ENCODE results near the gene ZFYVE19.

The ZFYVE19 gene

DNA sequence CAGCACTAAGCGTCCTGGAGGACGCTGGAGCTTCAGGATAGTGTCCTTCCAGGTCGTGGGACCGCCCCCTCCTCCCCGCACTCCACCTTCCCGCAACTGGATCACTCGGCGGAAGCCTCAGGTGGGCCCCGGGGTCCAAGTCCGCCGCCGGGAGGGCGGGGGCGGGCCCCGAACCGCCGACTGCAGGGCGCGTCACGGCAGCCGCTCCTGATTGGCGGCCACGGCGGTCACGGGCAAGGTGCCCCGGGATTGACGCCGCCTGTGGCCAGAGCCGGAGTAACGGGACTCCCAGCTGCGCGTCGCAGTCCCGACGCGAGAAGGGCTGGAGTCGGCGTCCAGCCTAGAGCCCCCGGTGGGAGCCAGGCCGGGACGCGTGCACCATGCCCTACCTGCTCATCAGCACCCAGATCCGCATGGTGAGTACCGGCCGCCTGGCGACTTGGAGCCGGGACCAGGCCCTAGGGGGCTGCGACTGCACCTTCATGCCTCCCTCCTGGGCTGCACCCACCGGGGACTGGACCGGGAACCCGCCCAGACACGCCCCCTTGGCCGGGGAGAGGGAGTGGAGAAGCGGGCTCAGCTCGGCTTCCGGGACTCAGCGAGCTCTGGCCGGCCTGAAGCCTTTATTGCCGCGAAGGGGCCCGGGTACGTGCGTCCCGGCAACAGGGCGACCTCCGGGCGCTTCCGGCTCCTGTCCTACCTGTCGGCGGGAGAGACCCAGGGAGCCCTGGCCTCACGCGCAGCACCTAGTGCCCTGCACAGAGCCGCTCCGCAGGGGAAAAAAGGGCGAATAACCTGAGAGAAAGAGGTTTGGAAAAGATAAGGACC is 42.9 kb upstream of the ZFYVE19 start, which contains the start of gene GCHFR:
TSS of gene GCHFR (plus strand) at position 268 of the 828 bp plus-strand sequence. CDS start at position 381, 113 bp downstream.
- TF ChIP-seq CTCF (IDR thresholded peaks at IDR 0.05; ENCODE audit: low read length) (peak; percentile 27), EZH2 (optimal IDR thresholded peaks at IDR 0.05; ENCODE audit: low read depth, low read length) (no peak)
- H3K27me3 ChIP-seq (replicated peaks; ENCODE audit: insufficient read depth, low read length), result no peaks in the 10 kb centered on the region
- H3K4me2 ChIP-seq (ENCODE audit: low read depth, low read length), result peak within 1 kb of the TSS; percentile 78
- H4K20me1 ChIP-seq (ENCODE audit: insufficient read depth, low read length), result no peaks in the 10 kb centered on the region
- peaks cover 22% of the 10 kb centered on the region for H3K4me1 ChIP-seq (ENCODE audit: low read length)
- H3K9ac ChIP-seq (ENCODE audit: low read length), result peak within 1 kb of the TSS; percentile 41; the same call in 1 of the 2 replicates
- H3K9me2 ChIP-seq (replicated peaks; ENCODE audit: insufficient read depth, low read length), result no peaks in the 10 kb centered on the region
- H3K79me2 ChIP-seq (ENCODE audit: low read length), result no peaks in the 10 kb centered on the region
- H3K4me3 ChIP-seq (ENCODE audit: low read length), result peak within 1 kb of the TSS; percentile 70
- H3K9me3 ChIP-seq (replicated peaks; ENCODE audit: insufficient read depth, low read length), result no peaks in the 10 kb centered on the region
- no peak within 1 kb of the TSS for H3K27ac ChIP-seq (ENCODE audit: low read length)
- peak within 1 kb of the TSS; percentile 88 for H2AFZ ChIP-seq (ENCODE audit: low read length)
- H3K36me3 ChIP-seq (replicated peaks; ENCODE audit: insufficient read depth, low read length), result no peaks in the 10 kb centered on the region
- peaks cover 19% of the 10 kb centered on the region for H3F3A ChIP-seq (ENCODE audit: insufficient read depth, low read length)
- peak; percentile 71 for DNase-seq

- no peaks in the 10 kb centered on the region for H3K9me3 ChIP-seq (replicated peaks; ENCODE audit: insufficient read depth, low read length)
- no peak for DNase-seq
- peak overlapping the region; percentile 78 for H3K4me2 ChIP-seq (ENCODE audit: low read depth, low read length)
- H2AFZ ChIP-seq (ENCODE audit: low read length), result peak overlapping the region; percentile 88
- H4K20me1 ChIP-seq (ENCODE audit: insufficient read depth, low read length), result no peaks in the 10 kb centered on the region
- no peaks in the 10 kb centered on the region for H3K9me2 ChIP-seq (replicated peaks; ENCODE audit: insufficient read depth, low read length)
- H3K4me3 ChIP-seq (ENCODE audit: low read length), result peak overlapping the region; percentile 70
- peaks cover 19% of the 10 kb centered on the region for H3F3A ChIP-seq (ENCODE audit: insufficient read depth, low read length)
- no peaks in the 10 kb centered on the region for H3K79me2 ChIP-seq (ENCODE audit: low read length)
- peaks cover 22% of the 10 kb centered on the region for H3K4me1 ChIP-seq (ENCODE audit: low read length)
- TF ChIP-seq EZH2phosphoT487 (IDR thresholded peaks at IDR 0.05; ENCODE audit: low read length) (no peak), EZH2 (optimal IDR thresholded peaks at IDR 0.05; ENCODE audit: low read depth, low read length) (no peak), CTCF (IDR thresholded peaks at IDR 0.05; ENCODE audit: low read length) (no peak)
- no peak overlapping the region for H3K27ac ChIP-seq (ENCODE audit: low read length)
- H3K27me3 ChIP-seq (replicated peaks; ENCODE audit: insufficient read depth, low read length), result no peaks in the 10 kb centered on the region
- H3K9ac ChIP-seq (ENCODE audit: low read length), result peak overlapping the region; percentile 41; the same call in 1 of the 2 replicates
- no peaks in the 10 kb centered on the region for H3K36me3 ChIP-seq (replicated peaks; ENCODE audit: insufficient read depth, low read length)
Measured at GRCh38 chr15:40764629-40765103, 42.2 kb upstream of the ZFYVE19 start.

- no peak overlapping the region for H3K4me2 ChIP-seq (ENCODE audit: low read depth, low read length)
- no peak overlapping the region for H3K9ac ChIP-seq (ENCODE audit: low read length)
- no peak overlapping the region for H3K27ac ChIP-seq (ENCODE audit: low read length)
Measured at GRCh38 chr15:40766194-40766815, 40.6 kb upstream of the ZFYVE19 start.

More at GRCh38 chr15:40766194-40766815, 40.6 kb upstream of the ZFYVE19 start:
- no peaks in the 10 kb centered on the region for H4K20me1 ChIP-seq (ENCODE audit: insufficient read depth, low read length)
- no peaks in the 10 kb centered on the region for H3K9me3 ChIP-seq (replicated peaks; ENCODE audit: insufficient read depth, low read length)
- no peaks in the 10 kb centered on the region for H3K79me2 ChIP-seq (ENCODE audit: low read length)
- peaks cover 22% of the 10 kb centered on the region for H3K4me1 ChIP-seq (ENCODE audit: low read length)
- H3K36me3 ChIP-seq (replicated peaks; ENCODE audit: insufficient read depth, low read length), result no peaks in the 10 kb centered on the region
- H3F3A ChIP-seq (ENCODE audit: insufficient read depth, low read length), result peaks cover 19% of the 10 kb centered on the region
- TF ChIP-seq CTCF (IDR thresholded peaks at IDR 0.05; ENCODE audit: low read length), result no peak
- no peak for TF ChIP-seq EZH2 (optimal IDR thresholded peaks at IDR 0.05; ENCODE audit: low read depth, low read length)
- no peak for TF ChIP-seq EZH2phosphoT487 (IDR thresholded peaks at IDR 0.05; ENCODE audit: low read length)
- no peaks in the 10 kb centered on the region for H3K9me2 ChIP-seq (replicated peaks; ENCODE audit: insufficient read depth, low read length)
- H2AFZ ChIP-seq (ENCODE audit: low read length), result no peak overlapping the region
- no peak overlapping the region for H3K4me3 ChIP-seq (ENCODE audit: low read length)
- no peaks in the 10 kb centered on the region for H3K27me3 ChIP-seq (replicated peaks; ENCODE audit: insufficient read depth, low read length)
- DNase-seq, result no peak

Measured in MM.1S (cell line).